Nephron progenitor cell (in vitro differentiated cells): ENCODE data around the gene ANXA3.

ENCODE experiments used
- DNase-seq: peaks from one replicate; pipeline ENCODE4 v3.0.0; 2021
- H3K27ac Mint-ChIP-seq: 2 replicates; pipeline ENCODE4 v1.8.0; 2021; ENCODE audit warnings: mild to moderate bottlenecking, moderate library complexity, mixed read lengths
- H3K27me3 Mint-ChIP-seq: 2 replicates; pipeline ENCODE4 v1.8.0; 2021; ENCODE audit warnings: mild to moderate bottlenecking, low read depth, mixed read lengths; ENCODE audit not compliant: poor library complexity
- H3K36me3 Mint-ChIP-seq: 2 replicates; pipeline ENCODE4 v1.8.0; 2021; ENCODE audit warnings: low read depth, mixed read lengths
- H3K4me1 Mint-ChIP-seq: 2 replicates; pipeline ENCODE4 v1.8.0; 2021; ENCODE audit warnings: mixed read lengths
- H3K4me3 Mint-ChIP-seq: 2 replicates; pipeline ENCODE4 v1.8.0; 2021; ENCODE audit warnings: mild to moderate bottlenecking, moderate library complexity, mixed read lengths
- H3K9me3 Mint-ChIP-seq: 2 replicates; pipeline ENCODE4 v1.8.0; 2021; ENCODE audit warnings: mild to moderate bottlenecking, moderate library complexity, mixed read lengths
- TF ChIP-seq, protein P1 (sequence below): fragments of 200-600 bp; sonication (generic); IDR thresholded peaks from 2 replicates; pipeline ENCODE4 v1.5.0; 2021; ENCODE audit warnings: antibody characterized with exemption

The ANXA3 gene

DNA sequence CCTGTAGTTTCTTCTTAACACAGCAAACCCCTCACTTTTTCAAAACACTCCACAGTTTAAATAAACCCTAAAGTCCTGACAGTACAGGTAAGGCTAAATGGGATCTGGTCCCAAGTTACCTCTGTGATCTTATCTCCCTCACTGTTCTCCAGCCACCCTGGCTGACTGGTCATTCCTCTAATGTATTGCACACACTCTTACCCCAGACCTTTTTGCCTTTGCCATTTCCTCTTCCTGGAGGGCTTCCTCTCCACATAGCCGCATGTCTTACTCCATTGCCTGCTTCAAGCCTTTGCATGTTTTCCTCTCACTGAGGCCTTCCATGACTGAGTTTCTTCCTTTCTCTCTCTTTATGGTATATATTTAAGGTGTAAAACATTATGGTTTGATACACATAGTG lies 19.5 kb upstream of the ANXA3 start:
- H3K27me3 Mint-ChIP-seq: no peaks in the 10 kb centered on the region
- no peak for DNase-seq
- H3K4me3 Mint-ChIP-seq: no peak overlapping the region
- no peak overlapping the region for H3K27ac Mint-ChIP-seq
- peaks cover 10% of the 10 kb centered on the region for H3K9me3 Mint-ChIP-seq
- TF ChIP-seq, protein P1, sequence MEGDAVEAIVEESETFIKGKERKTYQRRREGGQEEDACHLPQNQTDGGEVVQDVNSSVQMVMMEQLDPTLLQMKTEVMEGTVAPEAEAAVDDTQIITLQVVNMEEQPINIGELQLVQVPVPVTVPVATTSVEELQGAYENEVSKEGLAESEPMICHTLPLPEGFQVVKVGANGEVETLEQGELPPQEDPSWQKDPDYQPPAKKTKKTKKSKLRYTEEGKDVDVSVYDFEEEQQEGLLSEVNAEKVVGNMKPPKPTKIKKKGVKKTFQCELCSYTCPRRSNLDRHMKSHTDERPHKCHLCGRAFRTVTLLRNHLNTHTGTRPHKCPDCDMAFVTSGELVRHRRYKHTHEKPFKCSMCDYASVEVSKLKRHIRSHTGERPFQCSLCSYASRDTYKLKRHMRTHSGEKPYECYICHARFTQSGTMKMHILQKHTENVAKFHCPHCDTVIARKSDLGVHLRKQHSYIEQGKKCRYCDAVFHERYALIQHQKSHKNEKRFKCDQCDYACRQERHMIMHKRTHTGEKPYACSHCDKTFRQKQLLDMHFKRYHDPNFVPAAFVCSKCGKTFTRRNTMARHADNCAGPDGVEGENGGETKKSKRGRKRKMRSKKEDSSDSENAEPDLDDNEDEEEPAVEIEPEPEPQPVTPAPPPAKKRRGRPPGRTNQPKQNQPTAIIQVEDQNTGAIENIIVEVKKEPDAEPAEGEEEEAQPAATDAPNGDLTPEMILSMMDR: no peak
- peaks cover 24% of the 10 kb centered on the region for H3K36me3 Mint-ChIP-seq
- no peaks in the 10 kb centered on the region for H3K4me1 Mint-ChIP-seq

DNA sequence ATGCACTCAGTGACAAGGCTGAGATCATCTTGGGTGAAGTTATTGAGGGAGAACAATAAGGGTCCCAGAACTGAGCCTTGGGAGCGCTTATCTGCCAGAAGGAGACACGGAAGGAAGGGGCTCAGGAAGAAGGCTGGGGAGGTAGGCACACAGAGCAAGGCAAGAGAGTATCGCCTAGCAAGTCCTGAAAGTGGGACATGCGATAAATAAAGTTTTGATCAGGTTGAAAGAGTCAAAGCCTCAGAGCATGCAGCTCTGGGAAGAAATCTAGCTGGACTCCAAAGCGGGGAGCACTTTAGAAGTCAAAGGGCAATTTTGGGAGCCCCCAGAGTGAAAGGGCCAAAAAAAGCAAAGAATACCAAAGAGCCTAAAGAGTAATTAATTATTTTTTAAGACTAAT lies 17.7 kb upstream of the ANXA3 start:
- Mint-ChIP-seq H3K27me3 (no peaks in the 10 kb centered on the region), H3K4me3 (no peak overlapping the region), H3K4me1 (no peaks in the 10 kb centered on the region), H3K9me3 (peaks cover 10% of the 10 kb centered on the region), H3K36me3 (peaks cover 37% of the 10 kb centered on the region), H3K27ac (no peak overlapping the region)
- TF ChIP-seq, protein P1: no peak
- DNase-seq: no peak

DNA sequence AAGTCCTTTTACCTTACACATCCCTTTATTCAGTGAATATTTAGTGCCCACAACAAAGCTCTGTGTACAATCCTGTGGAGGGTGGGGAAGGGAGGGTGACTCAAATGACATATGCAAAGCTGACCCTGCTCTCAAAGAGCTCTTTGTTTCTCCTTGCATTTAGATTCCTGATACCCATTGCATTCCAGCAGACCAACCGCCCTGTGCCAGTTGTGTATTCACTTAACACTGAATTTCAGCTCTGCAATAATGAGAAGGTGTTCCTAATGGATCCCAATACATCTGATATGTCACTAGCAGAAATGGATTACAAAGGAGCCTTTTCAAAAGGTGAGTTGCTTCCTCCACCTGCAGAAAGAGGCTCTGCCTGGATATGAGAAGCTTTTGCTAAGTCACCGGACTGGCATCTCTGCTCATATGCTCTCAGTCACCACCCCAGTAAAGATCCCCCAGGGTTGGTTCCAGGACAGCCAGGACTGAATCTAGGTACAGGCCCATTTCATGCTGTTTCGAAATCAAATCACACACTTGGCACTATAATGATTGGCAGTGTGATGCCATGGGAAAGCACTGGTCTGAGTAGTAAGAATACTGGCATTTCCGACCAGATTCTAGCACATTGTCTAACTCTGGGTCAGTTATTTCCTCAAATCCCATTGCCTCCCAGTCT lies 17.1 kb upstream of the ANXA3 start:
- Mint-ChIP-seq H3K27ac (no peak overlapping the region), H3K4me3 (no peak overlapping the region), H3K4me1 (no peaks in the 10 kb centered on the region), H3K27me3 (no peaks in the 10 kb centered on the region), H3K36me3 (peaks cover 43% of the 10 kb centered on the region), H3K9me3 (peaks cover 10% of the 10 kb centered on the region)
- DNase-seq: no peak
- TF ChIP-seq, protein P1: no peak

DNA sequence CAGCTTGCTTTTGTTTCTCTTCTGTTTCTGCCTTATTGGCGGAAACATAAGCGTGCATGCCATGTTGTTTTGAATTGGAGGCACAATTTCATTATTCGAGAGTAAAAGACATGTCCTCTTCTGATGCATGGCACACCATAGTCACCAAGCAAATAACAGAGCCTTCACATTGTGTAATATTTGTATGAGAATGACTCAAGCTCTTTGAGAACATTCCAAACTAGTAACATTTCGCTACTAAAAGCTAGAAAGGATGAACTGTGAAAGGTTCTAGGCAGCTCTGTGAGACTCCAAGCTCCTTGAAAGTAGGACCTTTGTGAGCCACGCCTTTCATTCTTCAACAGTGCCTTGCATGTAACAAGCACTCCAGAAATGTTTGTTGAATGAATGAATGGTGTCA lies 9.2 kb upstream of the ANXA3 start:
- Mint-ChIP-seq H3K27me3 (peaks cover 2% of the 10 kb centered on the region), H3K36me3 (peaks cover 36% of the 10 kb centered on the region), H3K4me3 (no peak overlapping the region), H3K9me3 (peaks cover 7% of the 10 kb centered on the region), H3K4me1 (no peaks in the 10 kb centered on the region), H3K27ac (no peak overlapping the region)
- DNase-seq: no peak
- TF ChIP-seq, protein P1: no peak

DNA sequence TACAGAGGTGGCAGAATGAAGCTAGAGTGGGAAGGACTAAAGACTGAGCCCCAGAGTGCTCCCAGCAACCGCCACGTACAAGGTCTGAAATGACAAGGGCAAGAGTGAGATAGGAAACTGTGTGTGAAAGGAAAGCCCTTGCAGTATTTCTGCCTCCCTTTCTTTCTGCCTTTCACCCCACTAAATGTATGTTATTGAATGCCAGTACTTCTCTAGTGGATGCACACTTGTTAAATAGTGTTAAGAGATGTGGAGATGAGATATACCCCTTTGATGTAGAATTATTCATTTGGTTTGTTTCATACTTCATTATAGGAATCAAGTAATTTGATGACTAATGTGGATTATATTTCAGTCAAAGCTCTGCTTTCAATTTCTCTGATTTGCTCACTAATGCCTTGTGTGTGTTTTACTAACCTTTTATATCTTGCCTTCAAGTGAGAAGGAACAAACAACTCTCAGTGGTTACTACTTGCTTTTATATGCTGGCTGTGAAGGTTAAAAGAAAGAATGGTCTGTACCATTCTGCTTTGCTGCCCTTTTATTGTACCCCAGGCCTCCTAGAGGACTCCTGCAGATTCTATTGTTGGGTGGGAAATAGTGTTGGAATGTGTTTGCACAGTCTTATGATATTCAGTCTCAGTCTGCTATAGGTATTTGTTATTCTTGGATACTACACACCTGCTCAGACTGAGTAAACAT lies 8.0 kb upstream of the ANXA3 start:
- no peak overlapping the region for H3K27ac Mint-ChIP-seq
- H3K27me3 Mint-ChIP-seq: peaks cover 2% of the 10 kb centered on the region
- TF ChIP-seq, protein P1: no peak
- no peaks in the 10 kb centered on the region for H3K4me1 Mint-ChIP-seq
- H3K4me3 Mint-ChIP-seq: no peak overlapping the region
- no peak for DNase-seq
- peaks cover 7% of the 10 kb centered on the region for H3K9me3 Mint-ChIP-seq
- H3K36me3 Mint-ChIP-seq: peaks cover 27% of the 10 kb centered on the region

DNA sequence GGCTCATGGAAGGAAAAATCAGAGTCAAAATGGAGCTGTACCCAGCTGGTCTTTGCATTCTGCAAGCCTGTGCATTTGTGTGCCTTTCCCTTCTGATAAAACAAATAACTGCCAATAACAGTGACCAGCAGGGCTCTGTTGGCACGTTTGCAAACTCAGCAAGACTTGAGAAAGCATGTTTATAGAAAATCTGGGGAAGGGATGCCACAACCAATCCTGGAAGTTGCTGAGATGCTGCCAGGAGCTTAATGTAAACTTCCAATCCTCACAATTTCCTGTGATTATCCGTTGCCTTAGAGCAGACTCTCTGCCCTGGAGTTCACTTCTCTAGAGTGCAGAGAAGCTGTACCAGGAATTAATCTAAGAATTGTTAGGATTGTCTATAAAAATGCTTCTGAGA lies 6.9 kb upstream of the ANXA3 start:
- Mint-ChIP-seq H3K36me3 (peaks cover 18% of the 10 kb centered on the region), H3K4me1 (no peaks in the 10 kb centered on the region), H3K9me3 (peaks cover 7% of the 10 kb centered on the region), H3K4me3 (no peak overlapping the region), H3K27me3 (peaks cover 3% of the 10 kb centered on the region), H3K27ac (no peak overlapping the region)
- no peak for DNase-seq
- TF ChIP-seq, protein P1: no peak
